HG02610 (cell line): Measurements from ENCODE around the gene GRAMD1B.

Experiments
- ATAC-seq: cut with Tn5 transposase; IDR thresholded peaks from one replicate; pipeline ENCODE4 v1.9.1; 2021; ENCODE audit warnings: mild to moderate bottlenecking, moderate library complexity; ENCODE audit not compliant: unreplicated experiment

The GRAMD1B gene

GRCh38 chr11:123473941-123474677 is 44.0 kb downstream of the GRAMD1B start:
- no peak for ATAC-seq

DNA sequence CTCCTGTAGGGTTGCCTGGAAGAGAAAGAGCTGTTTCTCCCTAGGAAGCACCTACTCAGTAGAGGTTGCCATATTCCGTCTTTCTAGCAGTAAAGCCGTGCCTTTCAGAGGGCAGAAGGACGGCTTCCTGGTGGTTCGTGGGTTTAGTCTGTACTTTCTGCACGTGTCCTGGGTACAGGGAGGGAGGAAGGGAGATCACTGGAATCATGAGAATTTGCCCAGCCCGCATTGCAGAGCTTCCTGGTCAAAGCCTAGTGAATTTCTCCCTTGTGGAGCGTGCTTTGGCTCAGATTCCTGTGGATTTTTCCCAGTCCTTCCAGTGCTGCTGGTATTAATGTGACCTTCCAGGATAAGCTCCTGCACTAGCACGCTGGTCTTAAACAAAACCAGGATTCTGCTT is 44.9 kb downstream of the GRAMD1B start:
- ATAC-seq, result no peak

- ATAC-seq, result no peak
Observed at GRCh38 chr11:123475469-123475868, 45.4 kb downstream of the GRAMD1B start.

DNA sequence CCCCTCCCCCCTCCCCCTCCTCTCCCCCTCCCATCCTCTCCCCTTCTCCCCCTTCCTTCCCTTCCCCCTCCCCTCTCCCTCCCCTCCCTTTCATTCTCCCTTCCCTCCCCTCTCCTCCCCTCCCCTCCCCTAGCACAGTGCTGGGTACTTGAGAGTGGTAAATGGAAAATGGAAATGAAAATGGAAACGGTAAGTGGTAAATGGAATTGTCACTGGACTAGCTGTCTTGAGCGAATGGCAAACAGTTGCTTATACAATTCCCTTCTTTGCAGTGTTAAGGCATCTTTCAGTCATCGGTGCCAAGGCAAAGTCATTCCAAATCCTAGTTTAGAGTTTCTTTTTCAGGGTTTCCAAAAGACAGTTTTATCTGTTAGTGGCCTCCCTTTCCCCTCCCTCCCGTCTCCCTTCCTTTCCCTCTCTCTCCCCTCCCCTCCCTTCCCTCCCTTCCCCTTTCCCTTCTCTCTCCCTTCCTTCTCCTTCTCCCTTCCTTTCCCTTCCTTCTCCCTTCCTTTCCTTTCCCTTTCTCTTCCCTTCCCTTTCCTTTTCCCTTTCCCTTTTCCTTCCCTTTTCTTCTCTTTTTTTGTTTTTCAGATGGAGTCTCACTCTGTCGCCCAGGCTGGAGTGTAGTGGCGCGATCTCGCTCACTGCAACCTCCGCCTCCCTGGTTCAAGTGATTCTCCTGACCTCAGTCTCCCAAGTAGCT is 47.3 kb downstream of the GRAMD1B start:
- no peak for ATAC-seq

DNA sequence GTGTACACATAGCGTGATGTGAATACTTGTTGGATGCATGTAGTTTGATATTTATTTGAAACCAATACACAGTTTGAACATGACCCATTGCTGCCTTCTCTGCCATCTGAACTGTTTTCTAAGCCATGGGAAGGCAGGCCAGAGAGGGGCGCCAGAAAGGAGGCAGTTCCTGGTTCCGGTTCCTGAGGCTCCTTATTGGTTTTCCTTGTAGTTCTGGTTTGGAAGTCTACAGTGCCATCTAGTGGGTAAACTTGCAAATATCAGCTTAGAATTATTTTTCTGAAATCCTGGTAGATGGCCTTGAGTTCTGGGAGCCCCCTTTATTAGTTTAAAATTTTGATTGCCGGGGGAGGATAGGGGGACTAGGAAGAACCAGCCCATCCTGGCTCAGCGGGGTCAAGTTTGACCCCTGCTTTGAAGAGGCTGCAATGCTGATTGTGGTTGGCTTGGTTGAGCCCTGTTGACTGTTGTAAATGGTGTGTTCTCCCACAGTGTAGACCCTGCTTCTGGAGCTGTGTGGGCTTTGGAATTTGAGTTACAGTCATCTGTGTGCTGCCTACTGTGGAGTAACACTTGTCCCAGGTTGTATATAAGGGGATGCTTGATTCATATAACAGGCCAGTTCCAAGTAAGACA is 48.4 kb downstream of the GRAMD1B start:
- no peak for ATAC-seq

DNA sequence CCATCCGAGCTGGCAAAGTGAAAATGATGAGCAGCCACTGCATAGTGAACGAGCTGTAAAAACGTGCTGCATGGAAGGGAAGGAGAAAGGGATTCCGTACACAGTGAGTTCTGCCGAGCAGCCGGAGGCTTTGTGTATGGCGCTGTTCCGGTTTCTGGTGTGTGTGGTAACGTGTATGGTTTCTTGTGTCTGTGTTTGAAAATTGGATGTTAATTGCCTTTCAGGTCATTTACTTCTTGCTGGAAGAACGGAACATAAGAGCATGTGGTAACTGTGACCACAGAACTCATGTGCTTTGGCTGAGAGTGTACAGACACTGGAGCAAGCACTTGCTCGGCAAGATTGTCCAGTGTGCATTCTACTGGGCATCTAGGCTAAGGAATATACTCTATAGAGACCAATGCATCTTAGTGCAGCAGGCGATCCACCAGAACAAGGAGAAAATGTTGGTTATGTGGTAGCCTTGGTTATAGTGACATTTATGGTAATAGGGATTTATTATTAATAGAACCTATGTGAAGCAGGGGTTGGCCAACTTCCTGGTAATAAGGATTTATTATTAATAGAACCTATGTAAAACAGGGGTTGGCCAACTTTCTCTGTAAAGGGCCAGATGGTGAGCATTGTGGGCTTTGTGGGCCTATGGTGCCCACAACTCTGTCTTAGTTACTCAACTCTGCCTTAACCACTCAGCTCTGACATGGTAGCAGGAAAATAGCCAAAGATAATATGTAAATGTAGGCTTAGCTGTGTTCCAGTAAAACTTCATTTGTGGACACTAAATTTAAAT is 49.2 kb downstream of the GRAMD1B start:
- ATAC-seq, result peak; percentile 80

GRCh38 chr11:123480290-123480815 is 50.3 kb downstream of the GRAMD1B start:
- ATAC-seq, result peak; percentile 39

DNA sequence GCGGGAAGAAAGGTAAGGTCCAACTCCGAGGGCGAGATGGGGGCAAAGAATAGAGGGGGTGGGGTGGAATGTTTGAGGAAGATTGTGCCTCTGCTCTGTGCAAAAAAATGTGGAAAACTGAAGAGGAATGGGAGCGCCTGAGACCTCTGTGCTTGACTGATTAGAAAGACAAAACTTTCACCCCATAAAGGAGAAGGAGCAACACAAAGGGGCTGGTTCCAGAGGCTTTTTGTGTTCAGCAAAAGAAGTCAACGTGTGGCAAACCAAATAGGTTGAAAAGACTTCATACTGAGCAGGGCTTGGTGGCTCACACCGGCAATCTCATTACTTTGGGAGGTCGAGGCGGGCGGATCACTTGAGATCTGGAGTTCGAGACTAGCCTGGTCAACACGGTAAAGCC is 50.8 kb downstream of the GRAMD1B start:
- no peak for ATAC-seq

GRCh38 chr11:123481640-123482039 is 51.6 kb downstream of the GRAMD1B start:
- ATAC-seq, result no peak

- no peak for ATAC-seq
Observed at GRCh38 chr11:123482218-123482617, 52.1 kb downstream of the GRAMD1B start.

DNA sequence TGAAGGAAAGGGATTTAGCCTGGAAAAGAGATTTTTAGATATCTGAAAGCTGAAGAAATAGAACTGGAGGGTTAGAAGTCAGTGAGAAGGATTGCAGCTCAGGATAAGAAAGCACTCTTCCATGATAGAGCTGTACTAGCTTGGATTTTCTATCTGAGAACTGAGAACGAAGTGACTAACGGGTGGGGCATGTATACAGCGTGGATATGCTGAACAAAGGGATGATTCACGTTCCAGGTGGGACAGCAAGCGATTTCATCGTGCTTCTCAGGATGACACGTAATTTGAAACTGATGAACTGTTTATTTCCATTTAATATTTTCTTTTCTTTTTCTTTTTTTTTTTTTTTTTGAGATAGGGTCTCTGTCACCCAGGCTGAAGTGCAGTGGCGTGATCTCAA is 53.0 kb downstream of the GRAMD1B start:
- ATAC-seq, result no peak

DNA sequence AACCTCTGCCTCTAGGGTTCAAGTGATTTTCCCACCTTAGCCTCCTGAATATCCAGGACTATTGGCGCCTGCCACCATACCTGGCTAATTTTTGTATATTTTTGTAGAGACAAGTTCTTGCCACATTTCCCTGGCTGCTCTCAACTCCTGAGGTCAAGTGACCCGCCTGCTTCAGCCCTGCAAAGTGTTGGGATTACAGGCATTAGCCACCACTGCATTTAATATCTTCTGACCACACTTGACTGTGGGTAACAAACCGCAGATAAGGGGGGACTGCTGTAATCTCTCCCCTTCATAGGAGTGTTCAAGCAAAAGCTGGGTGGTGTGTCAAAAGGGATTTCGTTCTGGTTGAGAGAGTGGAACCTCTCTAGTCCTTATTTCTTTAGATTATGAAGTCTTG is 53.4 kb downstream of the GRAMD1B start:
- ATAC-seq, result no peak

DNA sequence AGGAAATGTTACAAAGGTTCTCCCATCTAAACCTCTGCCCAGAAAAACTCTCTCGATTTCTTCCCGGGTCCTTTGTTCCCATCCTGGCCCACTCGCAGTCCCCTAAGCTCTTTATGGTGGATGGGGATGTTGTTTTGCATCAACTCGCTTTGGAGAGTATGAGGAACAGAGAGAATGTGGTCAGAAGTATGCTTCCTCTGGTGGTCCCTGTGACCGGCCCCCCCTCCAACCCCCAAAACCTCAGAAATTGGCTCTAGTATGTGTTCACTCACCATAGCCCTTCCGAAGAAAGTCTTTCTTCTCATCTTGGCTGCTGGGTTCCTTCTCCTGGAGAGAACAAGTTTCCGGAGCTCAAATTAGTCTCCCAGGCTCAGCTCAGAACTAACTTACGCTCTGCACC is 54.4 kb downstream of the GRAMD1B start:
- no peak for ATAC-seq

- ATAC-seq, result no peak
Observed at GRCh38 chr11:123487157-123487744, 57.2 kb downstream of the GRAMD1B start.

- no peak for ATAC-seq
Observed at GRCh38 chr11:123490527-123490926, 60.5 kb downstream of the GRAMD1B start.

DNA sequence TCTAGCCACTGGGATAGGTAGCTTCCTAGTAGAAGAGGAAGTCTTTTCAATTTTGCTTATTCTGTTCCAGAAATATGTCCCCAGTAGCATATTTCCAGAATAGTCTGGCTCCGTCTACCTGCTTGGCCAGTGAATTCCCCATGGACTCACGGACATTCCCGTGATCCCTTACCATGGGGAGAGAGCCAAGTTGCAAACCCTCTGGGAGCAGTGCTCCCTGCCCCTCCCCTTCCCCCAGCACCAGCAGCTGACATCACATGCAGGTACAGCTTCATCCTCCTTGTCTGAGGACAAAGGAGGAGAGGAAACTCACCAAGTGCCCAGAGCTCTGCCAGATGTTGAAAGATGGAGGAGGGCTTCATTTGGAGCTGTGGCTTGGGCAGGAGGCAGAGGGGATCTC is 61.2 kb downstream of the GRAMD1B start:
- no peak for ATAC-seq

GRCh38 chr11:123493349-123494063 is 63.4 kb downstream of the GRAMD1B start:
- no peak for ATAC-seq

GRCh38 chr11:123494195-123495050 is 64.4 kb downstream of the GRAMD1B start:
- no peak for ATAC-seq

DNA sequence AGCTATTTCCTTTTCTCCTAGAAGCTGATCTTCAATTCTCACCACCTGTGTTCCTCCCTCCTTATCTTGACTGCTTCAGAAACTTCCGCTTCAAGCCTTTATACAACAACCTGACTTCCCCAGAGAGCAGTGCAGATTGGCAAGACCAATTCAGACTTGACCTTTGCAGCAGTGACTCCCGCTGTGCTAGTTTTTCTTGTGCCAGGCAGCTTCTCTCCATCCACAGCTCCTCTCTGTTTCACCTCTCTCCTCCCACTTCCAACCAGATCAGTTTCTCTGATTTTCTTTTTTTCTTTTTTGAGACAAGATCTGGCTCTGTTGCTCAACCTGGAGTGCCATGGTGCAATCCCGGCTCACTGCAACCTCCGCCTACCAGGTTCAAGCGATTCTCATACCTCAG is 74.3 kb downstream of the GRAMD1B start:
- no peak for ATAC-seq
